ENCODE data around the gene EML6. TPM values are rescaled to one million over a fixed set of nuclear protein-coding genes. Genes with fewer than 3 reads are reported as not detected.

EML6 gene
- total RNA-seq, 2 donors from 2014 or later, result 1.4 to 2.1 TPM

DNA sequence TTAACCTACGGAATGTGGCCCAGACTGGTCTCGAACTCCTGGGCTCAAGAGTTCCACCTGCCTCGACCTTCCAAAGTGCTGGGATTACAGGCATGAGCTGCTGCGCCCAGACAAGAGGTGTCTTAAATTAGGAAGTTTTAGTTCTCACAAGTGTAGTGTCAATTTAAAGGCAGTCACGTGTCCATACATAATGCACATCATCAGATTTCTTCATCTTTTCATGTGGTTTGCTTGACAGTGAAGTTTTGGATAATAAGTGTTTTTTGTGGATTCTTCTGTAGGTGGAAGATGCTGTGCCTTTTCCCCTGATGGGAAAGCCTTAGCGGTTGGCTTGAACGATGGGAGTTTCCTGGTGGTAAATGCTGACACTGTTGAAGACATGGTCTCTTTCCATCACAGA is 179.3 kb downstream of the EML6 start:
- Histone ChIP-seq H3K27me3 (ENCODE audit: control insufficient read depth, insufficient read depth, low read length, poor library complexity, severe bottlenecking) (no peaks in the 10 kb centered on the region), H3K4me3 (ENCODE audit: low read length) (no peak overlapping the region), H3K4me1 (ENCODE audit: control insufficient read depth, insufficient read depth, low read length) (no peaks in the 10 kb centered on the region), H3K9me3 (ENCODE audit: control insufficient read depth, low read length) (no peaks in the 10 kb centered on the region), H3K9ac (ENCODE audit: extremely low read depth, low read length, poor library complexity, severe bottlenecking) (no peak overlapping the region), H3K27ac (ENCODE audit: low read depth, low read length) (no peak overlapping the region), H3K36me3 (ENCODE audit: control insufficient read depth, insufficient read depth, low read length) (no peaks in the 10 kb centered on the region)
- H3K27me3 Mint-ChIP-seq (ENCODE audit: insufficient read depth), result peaks cover 3% of the 10 kb centered on the region
- TF ChIP-seq, protein P1, sequence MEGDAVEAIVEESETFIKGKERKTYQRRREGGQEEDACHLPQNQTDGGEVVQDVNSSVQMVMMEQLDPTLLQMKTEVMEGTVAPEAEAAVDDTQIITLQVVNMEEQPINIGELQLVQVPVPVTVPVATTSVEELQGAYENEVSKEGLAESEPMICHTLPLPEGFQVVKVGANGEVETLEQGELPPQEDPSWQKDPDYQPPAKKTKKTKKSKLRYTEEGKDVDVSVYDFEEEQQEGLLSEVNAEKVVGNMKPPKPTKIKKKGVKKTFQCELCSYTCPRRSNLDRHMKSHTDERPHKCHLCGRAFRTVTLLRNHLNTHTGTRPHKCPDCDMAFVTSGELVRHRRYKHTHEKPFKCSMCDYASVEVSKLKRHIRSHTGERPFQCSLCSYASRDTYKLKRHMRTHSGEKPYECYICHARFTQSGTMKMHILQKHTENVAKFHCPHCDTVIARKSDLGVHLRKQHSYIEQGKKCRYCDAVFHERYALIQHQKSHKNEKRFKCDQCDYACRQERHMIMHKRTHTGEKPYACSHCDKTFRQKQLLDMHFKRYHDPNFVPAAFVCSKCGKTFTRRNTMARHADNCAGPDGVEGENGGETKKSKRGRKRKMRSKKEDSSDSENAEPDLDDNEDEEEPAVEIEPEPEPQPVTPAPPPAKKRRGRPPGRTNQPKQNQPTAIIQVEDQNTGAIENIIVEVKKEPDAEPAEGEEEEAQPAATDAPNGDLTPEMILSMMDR (conservative IDR thresholded peaks at IDR 0.05), result no peak
- no peak overlapping the region for H3K4me3 Mint-ChIP-seq
- H3K27ac Mint-ChIP-seq, result no peak overlapping the region
- no peaks in the 10 kb centered on the region for H3K4me1 Mint-ChIP-seq
- WGBS, 2 experiments (ENCODE audit: insufficient coverage in 1 of 2, insufficient read length in 1 of 2), result 89 to 92% methylated on average over 4 to 7 of the region's 7 CpGs
- no peaks in the 10 kb centered on the region for H3K36me3 Mint-ChIP-seq (ENCODE audit: low read depth)
- no peaks in the 10 kb centered on the region for H3K9me3 Mint-ChIP-seq
- no peak for DNase-seq

DNA sequence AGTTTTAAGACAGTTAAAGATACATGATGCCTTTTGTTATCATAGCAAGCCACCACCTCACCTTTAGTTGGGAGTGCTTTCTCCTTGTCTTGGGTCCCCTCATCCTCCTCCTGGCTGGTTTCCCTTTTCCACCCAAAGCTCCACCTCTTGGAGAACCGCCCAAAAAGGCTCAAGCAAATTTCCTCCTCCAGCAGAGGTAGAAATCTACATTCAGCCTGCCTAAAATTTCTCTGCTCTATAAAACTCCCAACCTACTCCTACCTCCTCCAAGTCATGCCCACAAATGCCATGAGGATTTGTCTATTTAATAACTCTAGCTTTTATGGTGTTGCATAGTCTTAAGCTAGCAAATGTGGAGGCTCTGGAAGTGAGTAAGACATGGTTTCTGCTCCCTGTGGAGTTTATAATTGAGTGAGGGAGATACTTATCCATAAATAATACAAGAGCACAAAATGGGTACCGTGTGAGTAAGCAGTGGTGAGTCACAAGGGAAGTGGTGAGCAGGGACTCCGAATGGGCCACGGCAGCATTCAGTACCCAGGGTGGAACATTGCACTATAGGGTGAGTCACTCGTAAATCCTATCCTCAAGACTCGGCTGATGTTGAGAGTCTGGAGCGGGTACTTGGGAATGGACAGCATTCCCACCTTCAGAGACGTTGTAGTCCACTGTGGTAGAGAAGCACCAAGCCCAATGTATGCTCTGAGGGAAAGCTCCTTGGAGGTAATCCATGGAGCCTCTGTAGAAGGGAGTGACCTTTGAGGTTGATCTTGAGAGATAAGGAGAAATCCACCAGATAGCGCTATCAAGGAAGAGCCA is 180.5 kb downstream of the EML6 start:
- Mint-ChIP-seq H3K27ac (no peak overlapping the region), H3K4me3 (no peak overlapping the region), H3K9me3 (no peaks in the 10 kb centered on the region), H3K27me3 (ENCODE audit: insufficient read depth) (peaks cover 3% of the 10 kb centered on the region), H3K36me3 (ENCODE audit: low read depth) (no peaks in the 10 kb centered on the region), H3K4me1 (no peaks in the 10 kb centered on the region)
- TF ChIP-seq, protein P1 (conservative IDR thresholded peaks at IDR 0.05), result no peak
- Histone ChIP-seq H3K4me3 (ENCODE audit: low read length) (no peak overlapping the region), H3K9me3 (ENCODE audit: control insufficient read depth, low read length) (no peaks in the 10 kb centered on the region), H3K27ac (ENCODE audit: low read depth, low read length) (no peak overlapping the region), H3K4me1 (ENCODE audit: control insufficient read depth, insufficient read depth, low read length) (no peaks in the 10 kb centered on the region), H3K9ac (ENCODE audit: extremely low read depth, low read length, poor library complexity, severe bottlenecking) (no peak overlapping the region), H3K36me3 (ENCODE audit: control insufficient read depth, insufficient read depth, low read length) (no peaks in the 10 kb centered on the region), H3K27me3 (ENCODE audit: control insufficient read depth, insufficient read depth, low read length, poor library complexity, severe bottlenecking) (no peaks in the 10 kb centered on the region)
- DNase-seq, result no peak
- 87 to 90% methylated on average over 5 to 9 of the region's 9 CpGs for WGBS, 2 experiments (ENCODE audit: insufficient coverage in 1 of 2, insufficient read length in 1 of 2)

DNA sequence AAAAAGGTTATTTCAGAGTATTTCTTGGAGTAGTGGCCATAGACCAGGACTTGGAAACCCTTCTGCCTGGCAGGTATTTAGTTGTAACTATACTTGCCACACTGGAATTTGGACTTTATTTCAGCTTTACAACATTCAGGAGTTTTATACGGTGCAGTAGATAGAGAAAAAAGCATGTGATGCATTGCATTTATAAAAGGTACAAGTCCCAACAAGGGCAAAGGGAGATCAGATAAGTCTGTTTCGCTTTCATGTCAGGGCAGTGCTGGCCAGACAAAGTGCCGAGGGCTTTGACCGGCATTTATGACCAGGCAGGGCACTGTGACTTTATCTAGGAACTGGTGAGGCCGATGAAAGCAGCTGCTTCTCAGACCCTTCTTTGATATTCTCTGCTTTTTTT is 181.4 kb downstream of the EML6 start:
- no peaks in the 10 kb centered on the region for H3K36me3 ChIP-seq (ENCODE audit: control insufficient read depth, insufficient read depth, low read length)

More for the DNA sequence above, 181.4 kb downstream of the EML6 start:
- no peak overlapping the region for H3K9ac ChIP-seq (ENCODE audit: extremely low read depth, low read length, poor library complexity, severe bottlenecking)
- Mint-ChIP-seq H3K9me3 (no peaks in the 10 kb centered on the region), H3K27ac (no peak overlapping the region), H3K27me3 (ENCODE audit: insufficient read depth) (peaks cover 3% of the 10 kb centered on the region), H3K4me1 (no peaks in the 10 kb centered on the region), H3K4me3 (no peak overlapping the region), H3K36me3 (ENCODE audit: low read depth) (no peaks in the 10 kb centered on the region)
- no peak overlapping the region for H3K27ac ChIP-seq (ENCODE audit: low read depth, low read length)
- no peaks in the 10 kb centered on the region for H3K27me3 ChIP-seq (ENCODE audit: control insufficient read depth, insufficient read depth, low read length, poor library complexity, severe bottlenecking)
- H3K4me3 ChIP-seq (ENCODE audit: low read length), result no peak overlapping the region
- no peaks in the 10 kb centered on the region for H3K4me1 ChIP-seq (ENCODE audit: control insufficient read depth, insufficient read depth, low read length)
- WGBS, 2 experiments (ENCODE audit: insufficient coverage in 1 of 2, insufficient read length in 1 of 2), result 91 to 94% methylated on average over 4 to 5 of the region's 5 CpGs
- H3K9me3 ChIP-seq (ENCODE audit: control insufficient read depth, low read length), result no peaks in the 10 kb centered on the region
- TF ChIP-seq, protein P1 (conservative IDR thresholded peaks at IDR 0.05), result no peak
- DNase-seq, result no peak

Measured in endodermal cell (in vitro differentiated cells).